Dedifferentiated amniotic fluid mesenchymal stem cell (primary cell): ENCODE data around the gene GRIA1.

Experiments used
- DNase-seq: peaks from one replicate; pipeline ENCODE4 v3.0.0-alpha.2; 2016; ENCODE audit errors: extremely low spot score

GRIA1 gene

GRCh38 chr5:153498516-153498915 lies 8.0 kb downstream of the GRIA1 start:
- DNase-seq: no peak

- no peak for DNase-seq
Measured at GRCh38 chr5:153500178-153500577, 9.7 kb downstream of the GRIA1 start.

- DNase-seq: no peak
Measured at GRCh38 chr5:153504726-153505125, 14.3 kb downstream of the GRIA1 start.

GRCh38 chr5:153508700-153509099 lies 18.2 kb downstream of the GRIA1 start:
- DNase-seq: no peak

- DNase-seq: no peak
Measured at GRCh38 chr5:153511622-153512021, 21.2 kb downstream of the GRIA1 start.

GRCh38 chr5:153513156-153513555 lies 22.7 kb downstream of the GRIA1 start:
- peak; percentile 46 for DNase-seq

GRCh38 chr5:153515301-153515700 lies 24.8 kb downstream of the GRIA1 start:
- DNase-seq: no peak

- DNase-seq: no peak
Measured at GRCh38 chr5:153516504-153517240, 26.2 kb downstream of the GRIA1 start.

GRCh38 chr5:153517241-153517611 lies 26.8 kb downstream of the GRIA1 start:
- DNase-seq: no peak

GRCh38 chr5:153520137-153520536 lies 29.7 kb downstream of the GRIA1 start:
- DNase-seq: no peak

- no peak for DNase-seq
Measured at GRCh38 chr5:153520952-153521351, 30.5 kb downstream of the GRIA1 start.

GRCh38 chr5:153523211-153523610 lies 32.7 kb downstream of the GRIA1 start:
- no peak for DNase-seq

GRCh38 chr5:153523831-153524230 lies 33.4 kb downstream of the GRIA1 start:
- no peak for DNase-seq

GRCh38 chr5:153525536-153525935 lies 35.1 kb downstream of the GRIA1 start:
- no peak for DNase-seq

- no peak for DNase-seq
Measured at GRCh38 chr5:153530357-153531143, 40.1 kb downstream of the GRIA1 start.

GRCh38 chr5:153533546-153533945 lies 43.1 kb downstream of the GRIA1 start:
- DNase-seq: no peak

- no peak for DNase-seq
Measured at GRCh38 chr5:153534102-153534501, 43.6 kb downstream of the GRIA1 start.

GRCh38 chr5:153537207-153537606 lies 46.7 kb downstream of the GRIA1 start:
- no peak for DNase-seq

GRCh38 chr5:153539983-153540382 lies 49.5 kb downstream of the GRIA1 start:
- no peak for DNase-seq

- no peak for DNase-seq
Measured at GRCh38 chr5:153542536-153542935, 52.1 kb downstream of the GRIA1 start.

GRCh38 chr5:153543288-153543687 lies 52.8 kb downstream of the GRIA1 start:
- no peak for DNase-seq

- no peak for DNase-seq
Measured at GRCh38 chr5:153543959-153544470, 53.5 kb downstream of the GRIA1 start.

GRCh38 chr5:153544706-153545105 lies 54.2 kb downstream of the GRIA1 start:
- DNase-seq: no peak
